ENCODE data around the gene PLA2G2C. TPM values are rescaled to one million over a fixed set of nuclear protein-coding genes. Genes with fewer than 3 reads are reported as not detected.

The PLA2G2C gene
- total RNA-seq, result not detected in 2 replicates

GRCh38 chr1:20185834-20186782 is at the start of gene PLA2G2C, which contains the start of gene UBXN10:
Gene PLA2G2C (minus strand): TSS chr1:20186518. CDS start chr1:20177363, 9,155 bp downstream.
Gene UBXN10 (plus strand): TSS chr1:20186096. CDS start chr1:20190562, 4,466 bp downstream.

GRCh38 chr1:20138961-20139550 is 47.3 kb downstream of the PLA2G2C start, which contains the start of gene PLA2G2F:
Gene PLA2G2F (plus strand): TSS chr1:20139323. CDS start chr1:20139428, 105 bp downstream.

GRCh38 chr1:20119347-20119746 is 67.0 kb downstream of the PLA2G2C start, which contains the start of gene PLA2G2D:
Gene PLA2G2D (minus strand): TSS chr1:20119536. CDS start chr1:20119498, 38 bp downstream.

Other genes with a start within 250 kb of the PLA2G2C start
- not detected in 2 replicates for gene PLA2G2A, start 206.9 kb downstream of the PLA2G2C start, total RNA-seq
- 0.63 and 1.4 TPM in 2 replicates for gene PLA2G5, start 116.3 kb downstream of the PLA2G2C start, total RNA-seq
- not detected in 2 replicates for gene PLA2G2D, start 67.0 kb downstream of the PLA2G2C start, total RNA-seq
- not detected in 2 replicates for gene PLA2G2F, start 47.2 kb downstream of the PLA2G2C start, total RNA-seq
- gene UBXN10, start 422 bp downstream of the PLA2G2C start, total RNA-seq, result under 0.01 TPM in 1 of 2 replicates, not detected in the other
- not detected in 2 replicates for gene VWA5B1, start 104.4 kb upstream of the PLA2G2C start, total RNA-seq

Data from endothelial cell of coronary artery (primary cell).